AG10803 (cell line): ENCODE data around the gene ZC3H13.

Source experiments
- DNase-seq: peaks from one replicate; pipeline ENCODE4 v3.0.0; 2010; ENCODE audit warnings: low read depth
- H3K4me3 ChIP-seq: 2 replicates; pipeline ENCODE4 v1.5.1; 2011; ENCODE audit warnings: mild to moderate bottlenecking, low read length, control low read depth
- TF ChIP-seq, protein P1 (sequence below): conservative IDR thresholded peaks from 2 replicates; pipeline ENCODE4 v1.5.1; 2011; ENCODE audit warnings: mild to moderate bottlenecking, low read length, control low read depth, inconsistent platforms

The ZC3H13 gene

DNA sequence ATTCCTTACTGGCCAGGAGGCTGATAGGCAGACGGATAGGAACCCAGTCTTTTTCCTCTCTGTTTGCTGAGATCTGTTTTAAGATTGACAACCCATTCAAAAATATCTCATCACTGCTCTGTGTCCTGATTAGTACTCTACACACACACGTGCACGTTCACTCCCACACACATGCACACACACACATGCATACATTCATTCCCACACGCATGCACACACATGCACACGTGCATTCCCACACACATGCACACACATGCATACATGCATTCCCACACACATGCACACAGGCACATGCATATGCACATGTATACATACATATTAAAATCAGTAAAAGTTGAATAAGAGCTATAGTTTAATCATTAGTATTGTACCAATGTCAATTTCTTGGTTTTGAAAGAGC, 120.4 kb downstream of the ZC3H13 start:
- no peak for DNase-seq
- H3K4me3 ChIP-seq: no peak overlapping the region
- TF ChIP-seq, protein P1, sequence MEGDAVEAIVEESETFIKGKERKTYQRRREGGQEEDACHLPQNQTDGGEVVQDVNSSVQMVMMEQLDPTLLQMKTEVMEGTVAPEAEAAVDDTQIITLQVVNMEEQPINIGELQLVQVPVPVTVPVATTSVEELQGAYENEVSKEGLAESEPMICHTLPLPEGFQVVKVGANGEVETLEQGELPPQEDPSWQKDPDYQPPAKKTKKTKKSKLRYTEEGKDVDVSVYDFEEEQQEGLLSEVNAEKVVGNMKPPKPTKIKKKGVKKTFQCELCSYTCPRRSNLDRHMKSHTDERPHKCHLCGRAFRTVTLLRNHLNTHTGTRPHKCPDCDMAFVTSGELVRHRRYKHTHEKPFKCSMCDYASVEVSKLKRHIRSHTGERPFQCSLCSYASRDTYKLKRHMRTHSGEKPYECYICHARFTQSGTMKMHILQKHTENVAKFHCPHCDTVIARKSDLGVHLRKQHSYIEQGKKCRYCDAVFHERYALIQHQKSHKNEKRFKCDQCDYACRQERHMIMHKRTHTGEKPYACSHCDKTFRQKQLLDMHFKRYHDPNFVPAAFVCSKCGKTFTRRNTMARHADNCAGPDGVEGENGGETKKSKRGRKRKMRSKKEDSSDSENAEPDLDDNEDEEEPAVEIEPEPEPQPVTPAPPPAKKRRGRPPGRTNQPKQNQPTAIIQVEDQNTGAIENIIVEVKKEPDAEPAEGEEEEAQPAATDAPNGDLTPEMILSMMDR: no peak

DNA sequence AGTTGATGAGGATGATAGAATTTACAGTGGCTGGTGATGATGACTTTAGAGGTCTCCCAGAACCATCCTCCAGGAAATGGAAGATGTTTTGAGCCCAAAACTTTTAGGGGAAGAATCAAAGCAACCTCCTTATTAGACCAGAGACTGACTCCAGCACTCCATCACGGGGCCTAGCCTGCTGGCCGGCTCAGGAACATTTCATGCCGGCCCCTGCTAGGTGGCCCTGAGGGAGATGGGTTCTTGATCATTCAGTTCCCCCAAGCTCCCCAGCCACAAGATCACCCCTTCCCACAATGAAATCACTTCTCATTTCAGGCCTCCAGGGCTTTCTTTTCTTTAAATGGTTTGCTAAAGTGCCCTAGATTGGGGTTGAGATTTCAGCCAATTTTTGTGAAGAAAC, 121.3 kb downstream of the ZC3H13 start:
- TF ChIP-seq, protein P1: no peak
- no peak for DNase-seq
- H3K4me3 ChIP-seq: no peak overlapping the region

DNA sequence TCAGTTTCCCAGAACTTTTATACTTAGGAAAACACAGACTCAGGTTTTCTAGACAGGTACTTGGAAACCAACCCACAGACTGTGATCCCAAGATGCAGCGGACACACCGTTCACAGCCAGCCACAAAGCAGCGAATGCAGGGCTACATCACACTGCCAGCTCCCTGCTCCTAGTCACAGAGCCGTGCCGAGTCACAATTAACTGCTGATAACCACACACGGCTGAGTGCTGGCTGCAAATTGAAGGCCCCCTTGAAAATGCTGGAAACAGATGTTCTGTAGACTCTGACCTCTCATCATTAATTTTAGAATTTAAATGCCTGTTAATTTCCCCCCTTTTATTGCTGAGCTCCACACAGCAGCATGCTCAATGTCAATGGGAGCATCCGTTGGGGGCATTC, 122.4 kb downstream of the ZC3H13 start:
- TF ChIP-seq, protein P1: no peak
- no peak for DNase-seq

DNA sequence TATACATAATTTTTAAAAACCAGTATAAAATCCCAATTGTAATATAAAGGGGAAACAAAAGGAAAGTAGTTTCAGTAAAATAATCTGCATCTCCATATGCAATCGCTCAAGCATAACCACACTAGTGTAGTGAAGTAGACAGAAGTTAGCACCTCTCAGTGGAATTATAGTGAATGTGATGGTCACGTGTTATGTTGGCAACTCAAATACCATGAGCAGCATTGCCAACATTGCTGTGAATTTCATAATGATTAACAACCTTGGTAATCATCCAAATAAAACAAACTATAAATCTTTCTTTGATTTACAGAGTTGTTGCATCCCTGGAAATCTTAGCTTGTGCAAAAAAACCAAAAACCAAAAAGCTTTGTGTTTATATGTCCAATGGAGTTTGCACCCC, 123.7 kb downstream of the ZC3H13 start:
- DNase-seq: no peak
- H3K4me3 ChIP-seq: no peak overlapping the region
- TF ChIP-seq, protein P1: no peak

More for the DNA sequence above, 122.4 kb downstream of the ZC3H13 start:
- no peak overlapping the region for H3K4me3 ChIP-seq

DNA sequence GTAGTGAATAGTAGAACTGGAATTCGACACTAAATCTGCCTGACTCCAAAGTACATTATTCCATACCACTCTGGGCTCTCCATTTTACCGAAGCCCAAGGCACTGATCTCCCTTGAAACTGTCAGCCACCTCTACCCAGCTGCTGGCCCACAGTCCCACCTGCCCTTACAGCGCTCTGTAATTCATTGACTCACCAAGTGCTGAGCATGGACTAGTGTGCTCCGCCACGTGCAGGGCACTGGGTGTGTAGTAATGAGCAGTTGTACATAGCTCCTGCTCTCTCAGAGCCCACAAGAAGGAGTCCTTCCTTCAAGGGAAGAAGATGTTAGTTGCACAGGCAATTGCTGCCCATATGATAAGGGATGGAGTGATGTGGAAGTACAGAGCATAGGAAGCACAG, 124.4 kb downstream of the ZC3H13 start:
- TF ChIP-seq, protein P1: no peak
- H3K4me3 ChIP-seq: no peak overlapping the region
- no peak for DNase-seq

DNA sequence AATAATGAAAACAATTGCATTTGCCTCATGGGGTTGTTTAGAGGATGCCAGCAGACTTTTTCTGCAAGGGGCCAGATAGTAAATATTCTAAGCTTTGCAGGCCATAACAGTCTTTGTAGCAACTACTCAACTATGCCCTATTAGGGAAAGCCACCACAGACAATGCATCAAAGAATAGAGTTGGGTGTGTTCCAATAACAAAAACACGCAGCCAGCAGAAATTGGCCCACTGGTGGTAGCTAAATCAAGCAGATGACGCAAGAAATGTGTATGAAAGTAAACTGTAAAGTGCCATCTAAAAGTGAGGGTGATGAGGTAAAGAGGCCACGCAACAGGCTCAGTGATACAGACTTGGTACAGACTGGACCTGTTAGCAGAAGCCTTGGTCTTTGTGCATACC, 125.8 kb downstream of the ZC3H13 start:
- no peak for DNase-seq

DNA sequence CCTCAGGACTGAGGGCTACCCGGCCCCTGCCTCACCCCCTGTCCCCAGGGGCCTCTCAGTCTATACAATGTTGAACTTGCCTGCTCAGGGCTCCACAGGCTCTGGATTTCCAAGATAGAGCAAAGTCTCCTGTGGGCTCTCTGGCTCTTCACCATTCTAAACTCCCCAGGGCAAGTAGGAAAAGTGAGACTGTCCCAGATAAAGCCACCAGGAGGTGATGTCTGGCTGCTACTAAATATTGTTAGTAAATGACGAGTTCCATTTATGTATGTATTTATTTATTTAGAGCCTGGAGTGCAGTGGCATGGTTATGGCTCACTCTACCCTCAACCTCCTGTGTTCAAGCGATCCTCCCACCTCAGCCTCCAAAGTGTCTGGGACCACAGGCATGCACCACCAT, 127.4 kb downstream of the ZC3H13 start:
- no peak for DNase-seq
- no peak overlapping the region for H3K4me3 ChIP-seq
- TF ChIP-seq, protein P1: peak; percentile 25

More for the DNA sequence above, 125.8 kb downstream of the ZC3H13 start:
- H3K4me3 ChIP-seq: no peak overlapping the region
- TF ChIP-seq, protein P1: no peak
